ENCODE data around the gene NUDT19.
"Not testable (repeated sequence)": the region's sequence is repeated elsewhere in the genome, so short reads cannot be mapped to it uniquely, and the experiment has no call there.

NUDT19 gene

GRCh38 chr19:32696771-32697170 is 5.2 kb downstream of the NUDT19 start:
- not testable (repeated sequence) for DNase-seq (ENCODE audit: low read depth); H3K4me3 ChIP-seq (ENCODE audit: low read depth, low read length)

GRCh38 chr19:32700129-32700528 is 8.5 kb downstream of the NUDT19 start:
- DNase-seq (ENCODE audit: low read depth): not testable (repeated sequence)

GRCh38 chr19:32702010-32702409 is 10.4 kb downstream of the NUDT19 start:
- no peak for DNase-seq (ENCODE audit: low read depth)
- no peak overlapping the region for H3K4me3 ChIP-seq (ENCODE audit: low read depth, low read length)
- no peak for TF ChIP-seq CTCF (IDR thresholded peaks at IDR 0.05; ENCODE audit: low read depth, low read length, missing control alignments)

More at GRCh38 chr19:32700129-32700528, 8.5 kb downstream of the NUDT19 start:
- H3K4me3 ChIP-seq (ENCODE audit: low read depth, low read length): not testable (repeated sequence)

- DNase-seq (ENCODE audit: low read depth); H3K4me3 ChIP-seq (ENCODE audit: low read depth, low read length): not testable (repeated sequence)
These were observed 12.4 kb downstream of the NUDT19 start for GRCh38 chr19:32704006-32704405.

GRCh38 chr19:32708457-32708856 is 16.8 kb downstream of the NUDT19 start:
- TF ChIP-seq CTCF (IDR thresholded peaks at IDR 0.05; ENCODE audit: low read depth, low read length, missing control alignments): no peak
- no peak for DNase-seq (ENCODE audit: low read depth)
- H3K4me3 ChIP-seq (ENCODE audit: low read depth, low read length): no peak overlapping the region

GRCh38 chr19:32709032-32709431 is 17.4 kb downstream of the NUDT19 start:
- no peak overlapping the region for H3K4me3 ChIP-seq (ENCODE audit: low read depth, low read length)
- DNase-seq (ENCODE audit: low read depth): no peak
- no peak for TF ChIP-seq CTCF (IDR thresholded peaks at IDR 0.05; ENCODE audit: low read depth, low read length, missing control alignments)

- no peak for TF ChIP-seq CTCF (IDR thresholded peaks at IDR 0.05; ENCODE audit: low read depth, low read length, missing control alignments)
- no peak overlapping the region for H3K4me3 ChIP-seq (ENCODE audit: low read depth, low read length)
- no peak for DNase-seq (ENCODE audit: low read depth)
These were observed 20.1 kb downstream of the NUDT19 start for GRCh38 chr19:32711747-32712146.

GRCh38 chr19:32716203-32716602 is 24.6 kb downstream of the NUDT19 start:
- DNase-seq (ENCODE audit: low read depth): not testable (repeated sequence)

GRCh38 chr19:32717496-32717895 is 25.9 kb downstream of the NUDT19 start:
- no peak overlapping the region for H3K4me3 ChIP-seq (ENCODE audit: low read depth, low read length)
- TF ChIP-seq CTCF (IDR thresholded peaks at IDR 0.05; ENCODE audit: low read depth, low read length, missing control alignments): no peak
- no peak for DNase-seq (ENCODE audit: low read depth)

More at GRCh38 chr19:32716203-32716602, 24.6 kb downstream of the NUDT19 start:
- not testable (repeated sequence) for H3K4me3 ChIP-seq (ENCODE audit: low read depth, low read length)
